Skeletal muscle tissue (tissue), 4 donors: ENCODE results near the gene R3HCC1L. TPM values are rescaled to one million over a fixed set of nuclear protein-coding genes. Genes with fewer than 3 reads are reported as not detected.
"Not testable (repeated sequence)": the region's sequence is repeated elsewhere in the genome, so short reads cannot be mapped to it uniquely, and the experiment has no call there.

ENCODE experiments used
- H3K27ac ChIP-seq: one replicate; pipeline ENCODE4 v1.7.0; 2013; ENCODE audit warnings: mild to moderate bottlenecking, low read depth, low read length, inconsistent platforms
- H3K27me3 ChIP-seq, 3 donors: one replicate each; pipeline ENCODE4 v1.7.0; 2013; ENCODE audit warnings: low read length in 3 of 3; ENCODE audit not compliant: control insufficient read depth in 3 of 3, insufficient read depth in 3 of 3
- H3K36me3 ChIP-seq, 3 donors: one replicate each; pipeline ENCODE4 v1.7.0; 2013; ENCODE audit warnings: low read length in 3 of 3; ENCODE audit not compliant: control insufficient read depth in 3 of 3, insufficient read depth in 3 of 3
- H3K4me1 ChIP-seq, 3 donors: one replicate each; pipeline ENCODE4 v1.7.0; 2013; ENCODE audit warnings: low read length in 3 of 3, mild to moderate bottlenecking in 3 of 3; ENCODE audit not compliant: control insufficient read depth in 3 of 3, insufficient read depth in 3 of 3
- H3K4me3 ChIP-seq, 3 donors: one replicate each; pipeline ENCODE4 v1.7.0; 2013; ENCODE audit warnings: low read length in 3 of 3
- H3K9ac ChIP-seq, 3 donors: one replicate each; pipeline ENCODE4 v1.7.0; 2013; ENCODE audit warnings: low read length in 3 of 3, mild to moderate bottlenecking in 3 of 3, moderate library complexity in 2 of 3, low read depth in 1 of 3
- H3K9me3 ChIP-seq, 3 donors: one replicate each; pipeline ENCODE4 v1.7.0; 2013; ENCODE audit warnings: low read length in 3 of 3; ENCODE audit not compliant: control insufficient read depth in 3 of 3
- total RNA-seq: library from RNA; depleted of rRNA; stranded (reverse); fragments of >200 nt; gene quantifications from one replicate; pipeline ENCODE4 v1.2.3, GENCODE V29; 2014
- donor health status: Osteomylitis.

The R3HCC1L gene
- total RNA-seq, 1 donor from 2014 or later, result 9.4 TPM

DNA sequence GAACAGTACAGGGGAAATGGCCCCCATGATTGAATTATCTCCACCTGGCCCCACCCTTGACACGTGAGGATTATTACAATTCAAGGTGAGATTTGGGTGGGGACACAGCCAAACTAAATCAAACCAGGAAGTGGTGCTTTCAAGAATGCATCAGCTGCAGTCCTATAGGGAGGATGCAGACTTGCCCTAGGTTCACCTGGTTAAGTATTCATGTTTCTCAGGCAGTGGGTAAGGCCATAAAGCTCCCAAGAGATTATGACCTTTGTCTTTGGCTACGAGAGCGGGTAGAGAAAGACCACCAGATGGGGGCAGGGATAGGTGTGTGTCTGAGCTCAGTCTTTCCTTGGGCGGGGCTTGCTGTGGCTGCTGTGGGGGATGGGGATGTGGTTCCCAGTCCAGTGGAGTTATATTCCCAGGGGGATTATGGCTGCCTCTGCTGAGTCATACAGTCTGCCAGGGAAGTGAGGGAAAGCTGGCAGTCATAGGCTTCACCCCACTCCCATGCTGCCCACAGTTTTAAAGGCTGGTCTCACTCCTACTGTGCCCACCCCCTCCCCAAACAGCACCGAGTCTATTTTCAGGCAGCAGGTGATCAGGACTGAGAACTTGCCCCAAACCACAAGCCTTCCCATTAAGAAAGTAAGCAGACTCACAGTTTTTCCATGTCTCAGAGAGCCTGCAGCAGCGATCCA lies 8.4 kb upstream of the R3HCC1L start:
- no peak overlapping the region for H3K9ac ChIP-seq
- H3K4me1 ChIP-seq, result no peaks in the 10 kb centered on the region
- H3K4me3 ChIP-seq, result no peak overlapping the region
- no peaks in the 10 kb centered on the region for H3K9me3 ChIP-seq
- H3K27ac ChIP-seq, result no peak overlapping the region
- no peaks in the 10 kb centered on the region for H3K27me3 ChIP-seq
- H3K36me3 ChIP-seq, result no peaks in the 10 kb centered on the region

- no peak overlapping the region for H3K4me3 ChIP-seq
- no peaks in the 10 kb centered on the region for H3K36me3 ChIP-seq
- no peak overlapping the region for H3K9ac ChIP-seq
- no peaks in the 10 kb centered on the region for H3K27me3 ChIP-seq
- H3K4me1 ChIP-seq, result no peaks in the 10 kb centered on the region
- no peaks in the 10 kb centered on the region for H3K9me3 ChIP-seq
- no peak overlapping the region for H3K27ac ChIP-seq
Observed at GRCh38 chr10:98128802-98129201, 5.7 kb upstream of the R3HCC1L start.

GRCh38 chr10:98131619-98132018 lies 2.8 kb upstream of the R3HCC1L start:
- Histone ChIP-seq H3K36me3 (no peaks in the 10 kb centered on the region), H3K9ac (no peak overlapping the region), H3K4me3 (no peak overlapping the region), H3K9me3 (no peaks in the 10 kb centered on the region), H3K27me3 (no peaks in the 10 kb centered on the region), H3K27ac (no peak overlapping the region), H3K4me1 (peaks cover 2 to 7% (median 5%) of the 10 kb centered on the region in 3 donors)

GRCh38 chr10:98133075-98133752 lies 1.2 kb upstream of the R3HCC1L start:
- H3K9ac ChIP-seq, H3K9me3 ChIP-seq, H3K4me3 ChIP-seq, H3K4me1 ChIP-seq, H3K27ac ChIP-seq, H3K36me3 ChIP-seq, H3K27me3 ChIP-seq: not testable (repeated sequence)

GRCh38 chr10:98134117-98134430 lies 383 bp upstream of the R3HCC1L start:
- Histone ChIP-seq H3K4me3 (peak overlapping the region; percentile 85 to 93 (median 85)), H3K9ac (peak overlapping the region in 2 of 3 donors; percentile 94 to 95), H3K9me3 (no peaks in the 10 kb centered on the region), H3K4me1 (peaks cover 2 to 7% (median 5%) of the 10 kb centered on the region in 3 donors), H3K27ac (peak overlapping the region; percentile 91), H3K36me3 (peaks cover 0 to 2% (median 0%) of the 10 kb centered on the region in 3 donors), H3K27me3 (no peaks in the 10 kb centered on the region)

DNA sequence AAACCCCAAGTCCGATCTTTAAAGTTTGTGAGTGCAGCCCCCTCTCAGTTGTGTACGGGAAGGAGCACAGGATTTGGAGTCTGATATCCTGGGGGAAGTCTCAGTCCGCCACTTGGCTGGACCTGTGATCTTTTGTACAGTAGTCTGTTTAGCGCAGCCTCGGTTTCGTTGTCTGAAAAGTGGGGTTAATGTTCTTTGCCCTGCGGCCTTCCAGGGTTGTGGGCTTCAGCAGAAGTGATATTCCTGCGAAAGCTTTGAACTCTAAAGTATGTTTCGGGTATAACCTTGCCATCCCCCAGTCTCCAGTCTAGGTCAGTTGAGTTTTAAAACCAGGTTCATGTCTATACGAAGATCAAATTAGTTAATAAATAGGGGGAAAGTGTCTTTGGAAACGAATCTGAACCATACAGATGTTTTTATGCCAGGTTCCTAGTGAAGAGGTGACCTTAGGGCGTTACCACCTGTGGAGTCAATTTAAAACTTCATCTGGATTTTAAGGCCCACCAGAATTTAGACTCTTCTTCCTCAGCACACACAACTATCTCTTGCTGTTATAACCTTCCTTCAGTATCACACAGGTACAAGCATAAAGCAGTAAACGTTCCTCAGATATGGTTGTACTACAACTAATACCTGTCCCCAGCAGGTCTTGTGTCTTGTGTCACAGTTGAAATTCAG lies 904 bp downstream of the R3HCC1L start:
- H3K9ac ChIP-seq, result peak overlapping the region; percentile 94 to 95 (median 94)
- no peaks in the 10 kb centered on the region for H3K27me3 ChIP-seq
- peaks cover 0 to 2% (median 0%) of the 10 kb centered on the region in 3 donors for H3K36me3 ChIP-seq
- no peaks in the 10 kb centered on the region for H3K9me3 ChIP-seq
- H3K4me1 ChIP-seq, result peaks cover 2 to 7% (median 5%) of the 10 kb centered on the region in 3 donors
- H3K4me3 ChIP-seq, result peak overlapping the region; percentile 85 to 93 (median 85)
- H3K27ac ChIP-seq, result peak overlapping the region; percentile 91

GRCh38 chr10:98136775-98137174 lies 2.3 kb downstream of the R3HCC1L start:
- H3K4me1 ChIP-seq, result peaks cover 2 to 11% (median 5%) of the 10 kb centered on the region in 3 donors
- H3K36me3 ChIP-seq, H3K9me3 ChIP-seq, H3K27ac ChIP-seq, H3K4me3 ChIP-seq, H3K9ac ChIP-seq, H3K27me3 ChIP-seq: not testable (repeated sequence)

DNA sequence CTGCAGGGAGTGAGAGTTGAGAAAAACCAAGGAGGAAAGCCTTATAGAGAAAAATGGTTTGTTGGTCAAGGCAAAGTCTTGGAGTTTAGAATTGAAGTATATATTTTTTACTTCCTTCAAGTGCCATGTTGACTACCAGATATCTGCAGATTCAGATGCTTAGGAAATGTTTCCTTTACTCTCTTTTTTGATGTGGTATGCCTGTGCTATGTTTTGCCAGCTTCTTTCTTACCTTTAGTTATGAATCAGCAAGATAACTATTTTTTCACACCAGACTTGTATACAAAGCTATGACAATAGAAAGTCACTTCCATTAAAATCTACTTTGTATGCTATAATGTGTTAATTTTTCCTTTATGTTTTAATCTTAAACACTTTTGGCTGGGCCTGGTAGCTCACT lies 3.6 kb downstream of the R3HCC1L start:
- H3K27me3 ChIP-seq, result no peaks in the 10 kb centered on the region
- H3K27ac ChIP-seq, result no peak overlapping the region
- peaks cover 0 to 2% (median 0%) of the 10 kb centered on the region in 3 donors for H3K36me3 ChIP-seq
- no peak overlapping the region for H3K9ac ChIP-seq
- H3K4me3 ChIP-seq, result no peak overlapping the region
- H3K9me3 ChIP-seq, result no peaks in the 10 kb centered on the region
- peaks cover 2 to 11% (median 5%) of the 10 kb centered on the region in 3 donors for H3K4me1 ChIP-seq

DNA sequence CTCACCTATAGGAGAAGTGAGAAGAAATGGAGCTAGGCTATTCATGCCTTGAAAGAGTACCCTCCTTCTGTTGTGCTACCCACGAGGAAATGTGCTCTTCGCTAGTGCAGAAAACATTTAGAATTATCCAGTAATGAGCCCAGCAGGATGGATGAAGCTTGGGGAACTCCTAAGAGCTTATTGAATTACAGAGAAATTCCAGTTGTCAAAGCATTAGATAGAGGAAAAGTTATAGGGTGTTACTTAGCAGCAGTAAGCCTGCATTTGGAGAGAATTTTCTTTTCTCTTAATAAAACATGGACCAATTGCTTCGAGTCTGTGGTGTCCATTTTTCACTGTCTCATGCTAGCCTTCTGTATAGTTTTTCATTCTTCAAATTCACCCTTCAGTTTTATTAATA lies 5.0 kb downstream of the R3HCC1L start:
- no peaks in the 10 kb centered on the region for H3K27me3 ChIP-seq
- no peak overlapping the region for H3K4me3 ChIP-seq
- peaks cover 2 to 11% (median 5%) of the 10 kb centered on the region in 3 donors for H3K4me1 ChIP-seq
- H3K9me3 ChIP-seq, result no peaks in the 10 kb centered on the region
- H3K36me3 ChIP-seq, result peaks cover 0 to 2% (median 0%) of the 10 kb centered on the region in 3 donors
- H3K9ac ChIP-seq, result no peak overlapping the region
- H3K27ac ChIP-seq, result no peak overlapping the region

GRCh38 chr10:98141484-98142073 lies 7.1 kb downstream of the R3HCC1L start:
- H3K9me3 ChIP-seq, result no peaks in the 10 kb centered on the region
- H3K4me1 ChIP-seq, result peaks cover 0 to 4% (median 0%) of the 10 kb centered on the region in 3 donors
- peaks cover 0 to 2% (median 0%) of the 10 kb centered on the region in 3 donors for H3K36me3 ChIP-seq
- no peaks in the 10 kb centered on the region for H3K27me3 ChIP-seq
- no peak overlapping the region for H3K27ac ChIP-seq
- no peak overlapping the region for H3K9ac ChIP-seq
- H3K4me3 ChIP-seq, result no peak overlapping the region
